B cell (primary cell): ENCODE results near the gene PCP4. TPM values are rescaled to one million over a fixed set of nuclear protein-coding genes. Genes with fewer than 3 reads are reported as not detected.

ENCODE experiments used
- ATAC-seq: fragments of 200-7000 bp; cut with Tn5 transposase; one replicate; pipeline ENCODE4 v1.10.0; 2021; ENCODE audit warnings: low read depth, mild to moderate bottlenecking, moderate number of reproducible peaks, moderate library complexity
- CTCF ChIA-PET: fragments of 350-600 bp; sonication (Branson Sonifier 250); formaldehyde crosslinking; loops from one replicate; lab custom pipeline; 2021; ENCODE audit warnings: antibody characterized with exemption, inconsistent platforms; lab: Charles Lee
- POLR2A ChIA-PET: fragments of 350-600 bp; sonication (Branson Sonifier 250); formaldehyde crosslinking; loops from one replicate; lab custom pipeline; 2021; ENCODE audit warnings: antibody characterized with exemption; lab: Charles Lee
- DNase-seq: peaks from one replicate; pipeline ENCODE4 v3.0.0; 2013
- H2AFZ ChIP-seq: 2 replicates; pipeline ENCODE4 v1.6.1; 2012; ENCODE audit warnings: mild to moderate bottlenecking, low read depth, low read length; ENCODE audit not compliant: insufficient read depth, poor library complexity, severe bottlenecking
- H3K27ac ChIP-seq, 2 donors: 1 replicate in 1 of 2; 2 replicates in 1 of 2; pipeline ENCODE4 v1.5.1; 2012 to 2013; ENCODE audit warnings: low read length in 2 of 2, mild to moderate bottlenecking in 2 of 2, moderate library complexity in 1 of 2
- H3K27me3 ChIP-seq, 4 experiments: fragments of 200-600 bp in 1 of 4; sonication (generic) in 1 of 4; replicated peaks in 1 of 4; 1 replicate in 2 of 4; 2 replicates in 2 of 4; pipeline versions ENCODE4 v1.6.1 to v1.7.0; 2013 to 2016; ENCODE audit warnings: low read length in 3 of 4, mild to moderate bottlenecking in 2 of 4, mixed read lengths in 1 of 4, moderate library complexity in 1 of 4; ENCODE audit not compliant: insufficient read depth in 4 of 4, control insufficient read depth in 3 of 4; ENCODE audit errors: control extremely low read depth in 1 of 4
- H3K36me3 ChIP-seq, 2 experiments: replicated peaks in 1 of 2; 1 replicate in 1 of 2; 2 replicates in 1 of 2; pipeline versions ENCODE4 v1.6.1 to v1.7.1; 2013; ENCODE audit warnings: low read length in 1 of 2; ENCODE audit not compliant: insufficient read depth in 2 of 2, control insufficient read depth in 1 of 2; ENCODE audit errors: control extremely low read depth in 1 of 2, extremely low read depth in 1 of 2
- H3K4me1 ChIP-seq, 2 donors: fragments of 200-600 bp in 1 of 2; sonication (generic) in 1 of 2; 1 replicate in 1 of 2; 2 replicates in 1 of 2; pipeline versions ENCODE4 v1.5.1 to v1.6.1; 2013 to 2017; ENCODE audit warnings: low read length in 2 of 2; ENCODE audit not compliant: control insufficient read depth in 2 of 2, insufficient read depth in 2 of 2
- H3K4me2 ChIP-seq: replicated peaks from 2 replicates; pipeline ENCODE3; 2012; ENCODE audit warnings: mild to moderate bottlenecking, low read depth, low read length; ENCODE audit not compliant: poor library complexity, severe bottlenecking
- H3K4me3 ChIP-seq, 5 experiments: fragments of 200-600 bp in 1 of 5; sonication (generic) in 1 of 5; 1 replicate in 3 of 5; 2 replicates in 2 of 5; pipeline versions ENCODE4 v1.5.1 to v1.7.0; 2011 to 2016; ENCODE audit warnings: low read length in 4 of 5, mild to moderate bottlenecking in 4 of 5, low read depth in 2 of 5, control low read depth in 1 of 5, moderate library complexity in 1 of 5; ENCODE audit not compliant: insufficient read depth in 1 of 5; ENCODE audit errors: control extremely low read depth in 1 of 5, extremely low read depth in 1 of 5
- H3K79me2 ChIP-seq: fragments of 200-600 bp; sonication (generic); one replicate; pipeline ENCODE4 v1.6.0; 2016; ENCODE audit warnings: low read length; ENCODE audit not compliant: control insufficient read depth, insufficient read depth
- H3K9ac ChIP-seq: fragments of 200-600 bp; sonication (generic); 2 replicates; pipeline ENCODE4 v1.6.1; 2017; ENCODE audit warnings: mild to moderate bottlenecking, low read length, moderate library complexity
- H3K9me3 ChIP-seq, 3 donors: one replicate each; pipeline versions ENCODE4 v1.6.1 to v1.7.1; 2013; ENCODE audit warnings: low read length in 2 of 3; ENCODE audit not compliant: control insufficient read depth in 2 of 3, insufficient read depth in 1 of 3; ENCODE audit errors: control extremely low read depth in 1 of 3
- H4K20me1 ChIP-seq: 2 replicates; pipeline ENCODE4 v1.6.0; 2012; ENCODE audit warnings: mild to moderate bottlenecking, low read length; ENCODE audit not compliant: insufficient read depth, control insufficient read depth, poor library complexity, severe bottlenecking
- H3K27ac Mint-ChIP-seq: one replicate; pipeline ENCODE4 v1.8.0; 2021; ENCODE audit warnings: mixed read lengths
- H3K27me3 Mint-ChIP-seq: one replicate; pipeline ENCODE4 v1.8.0; 2021; ENCODE audit warnings: mixed read lengths
- H3K4me1 Mint-ChIP-seq: one replicate; pipeline ENCODE4 v1.8.0; 2021; ENCODE audit warnings: mixed read lengths
- H3K4me3 Mint-ChIP-seq: one replicate; pipeline ENCODE4 v1.8.0; 2021; ENCODE audit warnings: mixed read lengths
- H3K9me3 Mint-ChIP-seq: one replicate; pipeline ENCODE4 v1.8.0; 2022; ENCODE audit warnings: mixed read lengths; ENCODE audit not compliant: insufficient read depth
- CTCF ChIP-seq: fragments of 200-600 bp; IDR thresholded peaks from one replicate; pipeline ENCODE4 v1.8.0; 2022; ENCODE audit warnings: antibody characterized with exemption, mild to moderate bottlenecking
- EZH2 ChIP-seq: IDR thresholded peaks from 2 replicates; pipeline ENCODE4 v1.6.1; 2012; ENCODE audit warnings: borderline replicate concordance, low read depth, mild to moderate bottlenecking, moderate library complexity, low read length; ENCODE audit not compliant: insufficient read depth, poor library complexity, severe bottlenecking
- WGBS: methylation state at CpG from one replicate; pipeline ENCODE4 v1.1.5; 2013; ENCODE audit warnings: missing lambda C conversion rate; ENCODE audit not compliant: insufficient coverage; 5-methylcytosine and 5-hydroxymethylcytosine counted together
- intact Hi-C: fragments of 100-400 bp; cut with micrococcal nuclease; formaldehyde crosslinking; loops from one replicate; pipeline ENCODE4 v1.10.0; 2022
- polyA plus RNA-seq: library from polyadenylated mRNA; depleted of rRNA; stranded (reverse); fragments of >200 nt; gene quantifications from 2 replicates; pipeline ENCODE4 v1.2.3, GENCODE V29; 2012
- total RNA-seq, 2 donors: library from RNA; stranded (reverse); fragments of 120-200 nt in 1 of 2; gene quantifications; 1 replicate in 1 of 2; 2 replicates in 1 of 2; pipeline versions ENCODE4 v1.2.3 to v1.2.4, GENCODE V29; 2013 to 2022

The PCP4 gene
- total and polyA plus RNA-seq, 2 donors (not counting 1 experiment from before 2014, with no cell fraction given): not detected

GRCh38 chr21:39834543-39834942 is 32.7 kb upstream of the PCP4 start:
- H3K4me1 Mint-ChIP-seq: no peaks in the 10 kb centered on the region
- no peaks in the 10 kb centered on the region for H3K9me3 ChIP-seq
- no peaks in the 10 kb centered on the region for H3K27me3 ChIP-seq
- H3K4me1 ChIP-seq: no peaks in the 10 kb centered on the region
- WGBS: no CpG with 5 or more reads among the region's 4 CpGs
- H3K4me3 ChIP-seq: no peak overlapping the region
- no peaks in the 10 kb centered on the region for H3K79me2 ChIP-seq
- intact Hi-C loops: no loop called here
- ChIA-PET CTCF (no interaction called here), POLR2A (no interaction called here)
- no peak overlapping the region for H3K4me3 Mint-ChIP-seq
- no peaks in the 10 kb centered on the region for H3K9me3 Mint-ChIP-seq
- no peaks in the 10 kb centered on the region for H3K27me3 Mint-ChIP-seq
- no peak for ATAC-seq
- H3K36me3 ChIP-seq: no peaks in the 10 kb centered on the region
- H2AFZ ChIP-seq: no peak overlapping the region
- H3K9ac ChIP-seq: no peak overlapping the region
- no peak for DNase-seq
- H3K27ac Mint-ChIP-seq: no peak overlapping the region
- no peak for TF ChIP-seq EZH2
- TF ChIP-seq CTCF: no peak
- no peak overlapping the region for H3K4me2 ChIP-seq
- H4K20me1 ChIP-seq: no peaks in the 10 kb centered on the region
- H3K27ac ChIP-seq: no peak overlapping the region

- Histone ChIP-seq H3K4me2 (no peak overlapping the region), H4K20me1 (no peaks in the 10 kb centered on the region), H3K4me1 (no peaks in the 10 kb centered on the region), H3K27me3 (no peaks in the 10 kb centered on the region), H3K27ac (no peak overlapping the region), H2AFZ (no peak overlapping the region), H3K36me3 (no peaks in the 10 kb centered on the region), H3K79me2 (no peaks in the 10 kb centered on the region), H3K9ac (no peak overlapping the region), H3K4me3 (no peak overlapping the region), H3K9me3 (peaks cover 0 to 8% (median 0%) of the 10 kb centered on the region in 3 donors)
- TF ChIP-seq CTCF (no peak), EZH2 (no peak)
- no CpG with 5 or more reads among the region's 4 CpGs for WGBS
- no peak overlapping the region for H3K27ac Mint-ChIP-seq
- ChIA-PET CTCF (no interaction called here), POLR2A (no interaction called here)
- no peaks in the 10 kb centered on the region for H3K9me3 Mint-ChIP-seq
- no peaks in the 10 kb centered on the region for H3K27me3 Mint-ChIP-seq
- no peak for ATAC-seq
- H3K4me3 Mint-ChIP-seq: no peak overlapping the region
- intact Hi-C loops: no loop called here
- no peaks in the 10 kb centered on the region for H3K4me1 Mint-ChIP-seq
- no peak for DNase-seq
These were observed 29.3 kb upstream of the PCP4 start for GRCh38 chr21:39837861-39838359.
